ENCODE measurements around the gene GLYATL3.

- TF ChIP-seq POLR2A (IDR thresholded peaks at IDR 0.05; ENCODE audit: low read depth, low read length) (no peak), POLR2AphosphoS5 (IDR thresholded peaks at IDR 0.05; ENCODE audit: low read depth, low read length) (no peak), TAF1 (IDR thresholded peaks at IDR 0.05; ENCODE audit: low read depth, low read length) (no peak), POU2F2 (IDR thresholded peaks at IDR 0.05; ENCODE audit: low read depth, low read length) (no peak), PAX5 (IDR thresholded peaks at IDR 0.05; ENCODE audit: insufficient read depth, low read length, severe bottlenecking) (no peak), SPI1 (IDR thresholded peaks at IDR 0.05; ENCODE audit: low read depth, low read length) (no peak)
Observed at GRCh38 chr6:49523901-49524300, 24.2 kb downstream of the GLYATL3 start.

Measured in GM12891 (cell line).